Activated CD4-positive, CD25-positive, alpha-beta regulatory T cell (primary cell): ENCODE data around the gene MROH7.

ENCODE experiments used
- DNase-seq, 4 experiments: peaks; one replicate each; lab custom pipeline; 2025; lab: John Stamatoyannopoulos, UW

Gene MROH7

DNA sequence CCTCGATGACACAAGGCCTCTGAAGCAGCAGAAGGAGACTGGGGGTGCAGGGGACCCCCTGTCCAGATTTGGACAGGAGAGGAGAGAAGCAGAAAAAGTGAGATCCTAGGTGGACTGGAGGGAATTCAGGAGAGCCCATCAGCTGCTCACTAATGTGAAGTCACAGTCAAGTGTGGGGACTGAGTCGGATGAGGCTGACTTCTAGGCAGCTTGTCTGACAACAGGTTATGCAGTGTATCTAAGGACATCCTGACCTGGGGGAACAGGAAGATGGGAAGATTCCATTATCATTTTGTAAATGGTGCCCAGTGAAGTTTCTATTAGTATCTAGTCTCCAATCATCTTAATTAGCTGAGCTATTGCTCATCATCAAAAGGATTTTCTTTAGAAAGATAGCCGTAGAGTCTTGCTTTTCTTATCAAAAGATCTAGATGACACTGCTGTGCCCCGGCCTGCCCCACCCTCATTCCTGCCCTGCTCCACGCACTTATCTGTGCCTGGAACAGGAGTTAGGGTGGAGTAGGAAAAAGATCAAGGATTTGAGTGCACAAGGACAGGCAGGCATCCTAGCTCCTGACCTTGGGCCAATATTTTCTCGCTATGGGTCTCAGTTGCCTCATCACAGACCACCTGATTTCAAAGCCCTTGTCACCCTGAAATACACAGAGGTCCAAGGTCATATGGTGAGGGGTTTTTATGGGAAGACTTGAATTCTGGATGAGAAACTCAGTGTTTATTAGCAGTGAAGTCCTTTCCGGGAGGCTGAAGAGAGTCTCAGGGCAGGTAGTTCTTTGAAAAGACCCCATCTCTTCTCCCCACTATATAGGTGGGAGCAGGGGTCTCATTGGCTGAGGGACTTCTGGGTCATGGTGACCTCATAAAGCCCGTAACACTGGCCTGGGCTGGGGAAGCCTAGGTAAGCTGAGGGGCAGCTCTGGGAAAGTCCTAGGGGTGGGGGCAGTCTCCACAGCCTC is at the start of gene MROH7:
MROH7 (plus strand) TSS at position 924 of the 974 bp plus-strand sequence. CDS start 11,141 bp downstream, outside the sequence.
- no peak for DNase-seq

DNA sequence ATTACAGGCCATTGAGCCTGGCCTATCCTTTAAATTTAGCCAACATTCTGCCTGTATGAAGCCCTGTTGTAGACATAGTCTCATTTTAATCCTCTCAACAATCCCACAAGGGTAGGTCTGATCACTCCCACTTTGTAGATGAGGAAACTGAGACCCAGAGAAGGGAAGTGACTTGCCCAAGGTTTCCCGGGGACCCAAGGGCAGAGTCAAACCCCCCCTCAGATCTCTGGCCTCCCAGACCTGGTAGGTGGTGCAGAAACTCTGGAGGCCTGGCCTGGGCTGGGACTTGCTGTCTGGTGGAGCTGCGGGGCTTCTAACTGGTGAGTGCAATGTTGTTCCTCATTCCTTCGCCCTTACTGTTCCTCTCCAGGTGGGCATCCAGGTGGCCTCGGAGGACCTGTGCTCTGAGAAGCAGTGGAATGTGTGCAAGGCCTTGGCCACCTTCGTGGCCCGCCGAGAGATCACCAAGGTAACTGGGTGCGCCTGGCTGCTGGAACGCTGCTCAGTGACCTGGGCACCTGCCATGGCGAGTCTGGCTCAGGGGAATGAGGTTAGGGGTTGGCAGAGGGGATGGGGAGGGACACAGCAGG is 47.9 kb upstream of the MROH7 start:
- DNase-seq: no peak

DNA sequence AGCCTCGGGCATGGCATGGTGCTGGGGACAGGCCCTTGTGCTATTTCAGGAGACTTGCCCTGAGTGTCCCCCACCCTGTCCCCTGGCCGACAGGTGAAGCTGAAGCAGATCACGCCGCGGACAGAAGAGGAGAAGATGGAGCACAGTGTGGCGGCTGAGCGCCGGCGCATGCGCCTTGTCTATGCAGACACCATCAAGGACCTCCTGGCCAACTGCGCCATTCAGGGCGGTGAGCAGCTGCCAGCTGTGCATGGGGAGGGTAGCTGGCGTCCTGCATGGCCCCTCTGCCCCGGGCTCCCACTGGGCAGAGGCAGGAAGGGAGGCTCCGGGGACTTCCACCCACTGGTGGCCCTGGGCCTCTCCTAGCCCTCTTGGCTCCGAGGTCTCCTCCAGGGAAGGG is 47.1 kb upstream of the MROH7 start:
- DNase-seq: no peak

DNA sequence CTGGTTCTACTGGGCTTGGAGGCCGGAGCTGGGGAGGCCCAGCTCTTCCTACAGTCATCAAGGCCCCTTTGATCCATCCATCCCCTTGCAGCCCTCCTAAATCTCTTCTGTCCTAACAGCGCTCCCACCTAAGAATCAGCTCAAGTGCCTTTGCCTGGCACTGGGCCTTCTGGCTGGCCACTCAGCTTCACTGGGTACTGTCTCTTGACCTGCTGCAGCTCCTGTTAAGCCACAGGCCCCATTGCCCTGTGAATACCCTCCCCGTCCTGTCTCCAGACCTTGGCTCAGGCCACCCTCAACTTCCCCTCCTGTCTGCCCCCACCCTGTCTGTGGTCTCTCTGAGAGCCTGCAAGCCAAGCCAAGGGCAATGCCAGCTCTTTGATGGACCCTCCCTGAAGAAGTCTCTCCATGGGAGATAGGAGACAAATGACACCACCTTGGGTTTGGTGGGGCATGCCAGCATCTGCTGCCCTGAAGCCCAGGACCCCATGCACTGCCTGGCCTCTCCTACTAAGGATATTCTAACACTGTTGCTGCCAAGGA is 45.6 kb upstream of the MROH7 start:
- DNase-seq: no peak

DNA sequence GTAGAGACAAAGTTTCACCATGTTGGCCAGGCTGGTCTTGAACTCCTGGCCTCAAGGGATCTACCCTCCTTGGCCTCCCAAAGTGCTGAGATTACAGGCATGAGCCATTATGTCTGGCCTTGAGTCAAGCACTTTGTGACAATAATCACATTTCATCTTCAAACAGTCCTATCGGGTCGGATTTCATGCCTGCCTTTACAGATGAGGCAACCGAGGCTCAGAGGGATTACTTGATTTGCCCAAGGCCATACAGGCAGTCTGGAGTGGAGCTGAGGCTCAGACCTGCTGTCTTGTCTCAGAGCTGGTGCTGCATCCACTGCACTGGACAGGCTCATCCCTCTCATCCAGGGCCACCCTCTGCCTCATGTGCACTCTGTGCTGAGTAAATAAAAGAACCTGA is 44.8 kb upstream of the MROH7 start:
- no peak for DNase-seq

DNA sequence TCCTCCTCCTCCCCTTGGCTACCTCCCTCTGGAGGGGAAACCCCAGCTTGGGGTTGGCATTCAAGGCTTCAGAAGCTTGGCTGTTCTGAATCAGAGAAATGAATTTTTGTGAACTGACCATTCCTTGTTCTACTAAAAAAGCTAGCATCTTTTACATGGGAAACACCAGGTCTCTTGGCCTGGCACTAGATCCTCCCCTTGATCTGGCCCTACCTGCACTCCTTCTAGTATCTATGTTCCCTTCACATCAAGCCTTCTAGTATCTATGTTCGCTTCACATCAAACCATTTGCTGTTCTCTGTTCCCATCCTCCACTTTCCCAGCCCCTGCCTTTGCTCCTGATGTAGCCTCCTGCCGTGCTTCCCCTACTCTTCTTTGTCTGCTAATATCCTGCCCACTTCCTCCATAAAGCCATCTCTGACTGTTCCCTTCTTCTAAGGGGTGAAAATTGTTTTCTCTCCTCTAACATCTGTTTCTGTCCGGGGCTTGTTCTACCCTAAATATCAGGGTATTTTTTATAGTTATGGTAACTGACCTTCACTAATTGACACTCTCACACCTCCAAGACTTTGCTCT is 44.0 kb upstream of the MROH7 start:
- no peak for DNase-seq

DNA sequence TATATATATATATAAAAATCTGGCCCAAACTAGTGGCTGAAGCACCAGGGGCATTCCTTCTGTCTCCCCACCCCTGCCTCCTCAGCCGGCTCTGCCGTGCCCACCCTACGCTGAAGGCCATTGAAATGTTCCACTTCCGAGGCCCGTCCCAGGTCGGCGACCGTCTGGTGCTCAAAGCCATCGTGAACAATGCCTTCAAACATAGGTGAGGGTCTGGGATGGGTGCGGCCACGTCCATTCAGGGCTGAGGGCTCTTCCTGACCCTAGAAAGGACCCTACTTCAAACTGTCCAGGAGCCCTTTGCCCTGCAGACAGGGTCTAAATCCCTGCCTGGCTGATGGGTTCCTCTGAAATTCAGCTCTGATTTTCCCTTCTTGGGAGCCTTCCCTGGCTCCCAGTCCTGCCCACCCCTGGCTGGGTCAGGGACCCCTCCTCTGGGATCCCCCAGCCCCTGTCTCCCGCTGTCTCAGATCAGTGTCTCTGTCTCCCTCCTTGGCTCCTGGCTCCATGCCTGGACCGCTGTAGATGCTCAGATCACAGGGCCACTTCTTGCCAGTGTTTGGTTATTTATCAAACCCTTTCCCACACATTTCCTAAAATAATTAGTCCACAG is 42.3 kb upstream of the MROH7 start:
- DNase-seq: no peak

DNA sequence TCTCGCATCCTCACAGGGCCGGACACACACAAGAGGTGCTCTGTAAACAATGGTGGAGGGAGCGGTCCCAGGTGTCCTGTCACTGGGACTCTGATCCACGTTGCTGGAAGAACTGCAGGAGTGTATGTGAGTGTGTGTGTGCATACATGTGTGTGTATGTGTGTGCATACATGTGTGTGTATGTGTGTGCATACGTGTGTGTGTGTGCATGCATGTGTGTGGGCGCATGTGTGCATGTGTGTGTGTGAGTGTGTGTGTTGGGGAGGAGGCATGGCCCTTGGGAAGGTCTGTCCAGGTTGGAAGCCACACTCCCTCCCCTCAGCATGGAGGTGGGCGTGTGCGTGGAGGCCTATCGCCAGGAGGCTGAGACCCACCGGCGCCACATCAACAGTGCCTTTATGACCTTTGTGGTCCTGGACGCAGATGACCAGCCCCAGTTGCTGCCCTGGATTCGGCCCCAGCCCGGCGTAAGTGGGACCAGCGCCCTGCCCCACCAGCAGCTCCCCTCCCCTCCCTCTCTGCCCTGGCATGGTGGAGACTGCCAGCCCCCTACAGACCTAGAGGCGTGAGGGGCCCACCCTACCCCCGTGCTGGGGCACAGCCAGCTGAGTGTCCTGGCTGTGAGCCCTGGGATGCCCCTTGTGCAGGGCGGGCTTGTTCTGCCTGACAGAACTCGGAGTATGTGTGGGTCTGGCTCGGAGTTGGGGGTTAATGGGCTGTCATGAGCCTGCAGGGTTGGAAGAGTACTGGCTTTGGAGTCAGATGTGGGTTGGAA is 40.5 kb upstream of the MROH7 start:
- DNase-seq: no peak

DNA sequence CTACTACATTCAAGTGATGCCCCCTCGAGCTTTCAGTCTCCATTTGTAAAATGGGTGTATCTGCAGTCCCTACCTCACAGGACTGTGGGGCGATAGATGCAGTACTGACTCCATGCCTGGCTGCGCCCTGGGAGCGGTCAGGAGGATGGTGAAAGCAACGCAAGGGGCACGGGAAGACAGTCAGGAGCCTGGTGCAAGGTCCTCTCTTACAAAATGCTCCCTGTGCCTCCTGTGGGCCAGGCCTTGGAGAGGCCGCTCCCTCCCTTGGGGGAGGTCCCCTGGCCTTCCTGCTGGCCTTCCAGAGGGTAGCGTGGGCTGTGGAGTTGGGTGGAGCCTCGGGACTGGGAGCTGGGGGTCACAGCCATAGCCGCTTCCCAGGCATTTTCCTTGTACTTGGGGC is 39.9 kb upstream of the MROH7 start:
- no peak for DNase-seq

DNA sequence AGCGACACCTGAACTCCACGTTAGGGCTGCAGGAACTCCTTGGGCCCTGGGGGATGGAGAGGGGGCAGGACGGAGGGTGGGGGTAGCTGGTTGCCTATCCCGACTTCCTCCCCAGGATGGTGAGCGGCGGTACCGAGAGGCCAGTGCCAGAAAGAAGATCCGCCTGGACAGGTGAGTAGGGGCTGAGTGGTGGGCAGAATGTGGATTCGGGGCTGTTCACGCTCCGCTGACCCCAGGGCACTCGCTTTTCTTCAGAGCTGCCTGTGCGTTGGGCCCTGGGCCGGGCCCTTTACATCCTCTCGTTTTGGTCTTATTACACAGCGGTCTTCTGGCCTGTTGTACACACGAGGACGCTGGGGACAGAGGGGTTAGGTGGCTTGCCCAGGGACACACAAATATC is 39.0 kb upstream of the MROH7 start:
- no peak for DNase-seq

DNA sequence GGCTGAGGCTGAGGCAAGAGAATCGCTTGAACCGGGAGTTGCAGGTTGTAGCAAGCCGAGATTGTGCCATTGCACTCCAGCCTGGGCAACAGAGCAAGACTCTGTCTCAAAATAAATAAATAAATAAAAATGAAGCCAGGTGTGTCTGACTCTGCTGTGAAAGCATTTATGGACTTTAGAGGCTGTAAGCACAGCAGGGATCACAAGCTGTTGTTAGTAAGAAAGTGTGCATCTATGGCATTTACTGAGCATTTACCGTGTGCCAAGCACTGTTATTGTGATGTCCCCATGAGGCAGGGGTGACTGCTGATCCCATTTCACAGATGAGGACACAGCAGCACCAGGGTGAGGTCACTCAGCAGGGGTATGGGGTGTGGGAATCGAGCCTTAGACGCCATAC is 38.3 kb upstream of the MROH7 start:
- DNase-seq: no peak

DNA sequence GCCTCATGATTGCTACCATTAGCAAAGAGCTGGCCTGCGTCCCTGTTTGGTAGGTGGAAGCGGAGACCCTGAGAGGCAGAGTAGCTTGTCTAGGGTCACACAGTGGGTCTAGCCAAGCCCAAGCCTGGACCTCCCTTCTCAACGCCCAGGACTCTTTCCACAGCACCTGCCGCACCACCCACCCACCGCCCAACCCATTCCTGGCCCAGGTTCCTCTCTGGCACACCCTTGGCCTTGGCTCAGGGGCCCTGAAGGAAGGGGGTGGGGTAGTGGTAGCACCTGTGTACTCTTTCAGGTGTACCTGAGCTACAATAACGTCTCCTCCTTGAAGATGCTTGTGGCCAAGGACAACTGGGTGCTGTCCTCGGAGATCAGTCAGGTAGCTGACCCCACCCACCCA is 37.5 kb upstream of the MROH7 start:
- DNase-seq: no peak

DNA sequence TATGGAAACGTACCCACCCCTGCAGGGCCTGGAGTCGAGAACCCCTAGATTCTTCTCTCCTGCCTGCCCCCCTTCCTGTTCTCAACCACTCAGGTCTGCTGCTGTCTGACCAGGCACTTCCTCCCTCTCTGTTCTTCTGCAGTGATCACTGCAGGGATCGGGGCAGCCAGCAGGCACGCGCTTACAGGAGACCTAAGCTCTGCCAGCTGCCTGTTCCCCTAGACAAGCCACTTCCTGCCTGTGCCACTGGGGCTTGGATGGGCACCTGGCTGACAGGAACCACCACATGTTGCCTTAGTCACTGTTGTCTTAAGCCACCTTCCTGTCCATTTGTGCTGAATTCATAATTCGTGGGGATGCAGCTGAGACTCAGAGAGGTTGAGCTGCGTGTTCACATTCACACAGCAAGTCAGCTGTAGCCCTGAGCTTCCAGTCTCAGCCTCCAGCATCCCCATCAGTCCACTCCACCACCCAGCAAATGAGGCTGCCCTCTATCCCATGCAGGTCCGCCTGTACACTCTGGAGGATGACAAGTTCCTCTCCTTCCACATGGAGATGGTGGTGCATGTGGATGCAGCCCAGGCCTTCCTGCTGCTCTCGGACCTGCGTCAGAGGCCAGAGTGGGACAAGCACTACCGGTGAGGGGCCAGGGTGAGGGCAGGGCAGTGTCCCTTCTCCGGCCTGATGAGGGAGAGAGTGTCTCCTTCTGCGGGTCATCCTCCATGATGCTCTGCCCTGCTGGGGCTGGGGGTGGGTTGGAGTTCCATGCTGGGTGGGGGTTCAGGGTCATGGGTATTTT is 36.8 kb upstream of the MROH7 start:
- peak in 1 of 4 experiments; percentile 11 for DNase-seq

DNA sequence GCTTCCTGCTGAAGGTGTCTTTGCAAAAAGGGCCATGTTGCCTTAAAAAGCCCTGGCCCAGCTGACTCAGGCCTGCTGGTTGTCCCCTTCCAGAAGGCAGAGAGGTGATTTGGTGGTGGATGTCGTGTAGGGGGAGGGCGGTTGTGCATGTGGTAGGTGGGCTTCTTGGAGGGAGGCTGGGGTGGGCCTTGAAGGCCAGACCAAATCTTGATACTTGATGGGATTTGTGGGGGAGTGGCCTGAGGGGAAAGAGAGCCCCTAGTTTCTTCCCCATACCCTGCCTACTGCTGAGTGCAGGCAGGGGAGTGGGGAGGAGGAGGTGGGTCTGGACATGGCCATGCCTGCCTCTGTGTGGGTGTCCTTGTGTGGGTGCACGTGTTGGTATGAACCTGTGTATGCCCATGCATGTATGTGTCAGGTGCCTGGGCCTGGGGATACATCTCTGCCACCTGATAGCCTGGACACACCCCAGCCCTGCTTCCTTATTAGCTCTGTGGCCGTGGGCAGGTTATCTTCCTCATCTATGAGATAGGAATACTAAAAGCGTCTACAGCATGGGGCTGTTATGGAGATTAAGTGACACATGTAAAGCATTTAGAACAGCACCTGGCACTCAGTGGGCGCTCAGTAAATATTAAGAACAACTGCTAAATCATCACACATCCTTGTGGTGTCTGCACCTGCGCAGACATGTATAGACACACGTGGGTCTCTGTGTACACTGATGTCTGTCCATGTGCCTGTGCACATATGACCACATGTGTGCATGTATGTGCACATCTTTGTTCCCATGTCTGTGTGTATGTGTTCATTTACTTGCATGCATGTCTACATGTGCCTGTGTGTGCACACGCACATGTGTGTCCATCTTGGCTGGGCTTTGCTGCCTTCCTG is 35.2 kb upstream of the MROH7 start:
- no peak for DNase-seq

DNA sequence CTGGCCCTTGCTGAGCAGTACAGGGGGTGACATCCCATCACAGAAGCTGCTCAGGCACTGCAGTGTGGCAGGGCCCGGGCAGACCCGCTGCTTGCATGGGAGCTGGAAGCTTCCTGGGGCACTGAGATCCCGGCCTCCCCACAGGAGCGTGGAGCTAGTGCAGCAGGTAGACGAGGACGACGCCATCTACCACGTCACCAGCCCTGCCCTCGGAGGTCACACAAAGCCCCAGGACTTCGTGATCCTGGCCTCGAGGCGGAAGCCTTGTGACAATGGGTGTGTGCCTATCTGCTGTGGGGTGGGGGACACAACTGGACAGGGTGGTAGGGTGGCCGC is 34.6 kb upstream of the MROH7 start:
- no peak for DNase-seq

DNA sequence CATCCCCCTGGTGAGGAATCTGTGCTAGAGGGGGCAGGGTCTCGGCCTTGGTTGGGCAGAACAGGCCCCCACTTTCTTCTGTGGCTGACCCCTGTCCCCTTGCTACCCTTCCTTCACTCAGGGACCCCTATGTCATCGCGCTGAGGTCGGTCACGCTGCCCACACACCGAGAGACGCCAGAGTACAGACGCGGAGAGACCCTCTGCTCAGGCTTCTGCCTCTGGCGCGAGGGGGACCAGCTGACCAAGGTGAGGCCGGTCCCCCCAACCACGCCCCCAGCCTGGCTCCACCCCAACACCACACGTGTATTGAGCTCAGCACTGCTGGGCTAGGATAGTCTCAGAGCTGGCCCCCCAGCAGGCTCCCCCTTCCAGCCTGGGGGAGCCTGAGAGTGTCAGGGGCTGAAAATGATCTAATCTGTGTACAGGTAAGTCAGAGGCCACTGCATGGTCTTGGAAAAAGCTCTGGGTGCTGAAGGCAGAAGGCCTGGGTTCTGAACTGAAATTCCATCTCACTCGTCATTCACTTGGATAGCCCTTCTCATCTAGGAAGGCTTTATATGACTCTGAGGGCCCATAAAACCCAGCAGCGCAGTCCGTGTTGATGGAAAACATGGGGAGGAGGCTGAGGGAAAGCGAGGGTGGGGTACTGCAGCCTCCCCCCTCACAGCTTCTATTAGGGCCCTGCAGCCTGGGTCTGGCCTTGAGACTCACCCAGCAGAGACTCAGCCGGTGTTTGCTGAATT is 33.6 kb upstream of the MROH7 start:
- no peak for DNase-seq

DNA sequence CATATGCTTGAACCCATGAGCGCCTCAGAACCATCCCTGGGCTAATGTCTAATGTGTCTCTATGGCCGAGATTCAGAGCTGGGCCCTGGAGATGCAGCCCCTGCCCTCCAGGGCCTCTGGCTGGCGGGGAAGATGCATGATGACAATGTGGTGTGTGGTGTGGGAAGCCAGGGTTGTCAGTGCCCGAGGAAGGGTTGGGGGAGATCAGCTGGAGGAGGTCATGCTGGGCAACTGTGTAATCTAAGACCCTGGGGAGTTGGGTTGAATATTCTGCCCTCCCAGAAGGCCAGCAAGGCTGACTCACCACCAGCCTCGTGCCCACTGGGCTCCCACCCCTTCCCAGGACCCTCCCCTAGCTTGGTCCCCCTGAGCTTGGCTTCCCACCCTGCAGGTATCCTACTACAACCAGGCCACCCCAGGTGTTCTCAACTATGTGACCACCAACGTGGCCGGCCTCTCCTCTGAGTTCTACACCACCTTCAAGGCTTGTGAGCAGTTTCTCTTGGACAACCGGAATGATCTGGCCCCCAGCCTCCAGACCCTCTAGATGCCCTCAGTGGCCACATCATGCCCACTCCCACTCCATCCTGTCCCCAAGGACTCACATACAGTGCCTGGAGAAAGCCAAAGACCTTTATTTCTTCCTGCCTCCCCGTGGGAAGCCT is 32.9 kb upstream of the MROH7 start:
- no peak for DNase-seq

DNA sequence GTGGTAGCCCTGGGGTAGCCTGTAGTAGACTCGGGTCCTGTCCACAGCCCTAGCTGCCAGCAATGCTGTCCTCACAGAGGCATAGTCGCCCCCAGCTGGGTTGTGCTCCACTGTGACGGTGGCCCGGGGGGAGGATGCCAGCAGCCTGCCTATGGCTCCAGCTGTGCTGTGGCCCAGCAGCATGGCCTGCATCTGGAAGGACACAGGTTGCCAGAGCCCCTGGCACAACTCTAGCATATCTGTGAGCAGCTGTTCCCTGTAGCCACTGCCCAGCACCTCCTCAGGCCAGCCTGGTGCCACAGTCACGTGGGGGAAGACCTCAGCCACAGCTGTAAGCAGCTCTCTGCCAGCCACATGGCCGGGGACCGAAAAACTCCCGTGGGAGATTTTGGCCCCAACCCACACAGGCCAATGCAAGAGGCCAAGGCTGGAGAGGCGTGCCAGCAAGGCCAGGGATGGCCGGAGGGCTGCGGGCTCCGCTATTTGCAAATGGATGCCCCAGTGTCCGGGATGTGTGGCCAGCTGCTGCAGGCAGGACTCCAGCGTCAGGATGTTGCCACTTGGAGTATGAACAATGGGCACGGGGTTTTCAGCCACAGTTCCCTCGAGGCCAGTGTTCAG is 32.2 kb upstream of the MROH7 start:
- DNase-seq: no peak
